Immature natural killer cell (primary cell): ENCODE measurements around the gene IRF3. TPM values are rescaled to one million over a fixed set of nuclear protein-coding genes. Genes with fewer than 3 reads are reported as not detected.

Source experiments
- DNase-seq, 3 donors: peaks; one replicate each; pipeline ENCODE4 v3.0.0; 2022; ENCODE audit warnings: mixed read lengths in 1 of 3
- H3K27ac Mint-ChIP-seq, 6 donors: one replicate each; pipeline ENCODE4 v1.8.0; 2020; ENCODE audit warnings: mixed read lengths in 6 of 6, mild to moderate bottlenecking in 5 of 6, inconsistent platforms in 4 of 6, moderate library complexity in 3 of 6
- H3K27me3 Mint-ChIP-seq, 3 donors: one replicate each; pipeline ENCODE4 v1.8.0; 2020 to 2021; ENCODE audit warnings: low read depth in 3 of 3, mild to moderate bottlenecking in 3 of 3, mixed read lengths in 3 of 3, moderate library complexity in 3 of 3, inconsistent platforms in 1 of 3
- H3K36me3 Mint-ChIP-seq, 3 donors: one replicate each; pipeline ENCODE4 v1.8.0; 2020; ENCODE audit warnings: mixed read lengths in 3 of 3, inconsistent platforms in 2 of 3, mild to moderate bottlenecking in 2 of 3
- H3K4me1 Mint-ChIP-seq, 2 donors: one replicate each; pipeline ENCODE4 v1.8.0; 2020; ENCODE audit warnings: inconsistent platforms in 2 of 2, mild to moderate bottlenecking in 2 of 2, mixed read lengths in 2 of 2, moderate library complexity in 1 of 2
- H3K4me3 Mint-ChIP-seq, 5 donors: one replicate each; pipeline ENCODE4 v1.8.0; 2020; ENCODE audit warnings: mild to moderate bottlenecking in 5 of 5, mixed read lengths in 5 of 5, inconsistent platforms in 3 of 5, moderate library complexity in 3 of 5
- H3K9me3 Mint-ChIP-seq, 6 donors: one replicate each; pipeline ENCODE4 v1.8.0; 2020; ENCODE audit warnings: mild to moderate bottlenecking in 6 of 6, mixed read lengths in 6 of 6, inconsistent platforms in 4 of 6, moderate library complexity in 3 of 6
- polyA plus RNA-seq, 3 donors: library from polyadenylated mRNA; unstranded; fragments of 300-500 nt; fragmentation: Illumina TruSeq; gene quantifications; one replicate each; pipeline ENCODE4 v1.2.3, GENCODE V29; 2021

IRF3 gene
- polyA plus RNA-seq, 3 donors from 2014 or later: 63.8 to 82.0 (median 78.9) TPM

DNA sequence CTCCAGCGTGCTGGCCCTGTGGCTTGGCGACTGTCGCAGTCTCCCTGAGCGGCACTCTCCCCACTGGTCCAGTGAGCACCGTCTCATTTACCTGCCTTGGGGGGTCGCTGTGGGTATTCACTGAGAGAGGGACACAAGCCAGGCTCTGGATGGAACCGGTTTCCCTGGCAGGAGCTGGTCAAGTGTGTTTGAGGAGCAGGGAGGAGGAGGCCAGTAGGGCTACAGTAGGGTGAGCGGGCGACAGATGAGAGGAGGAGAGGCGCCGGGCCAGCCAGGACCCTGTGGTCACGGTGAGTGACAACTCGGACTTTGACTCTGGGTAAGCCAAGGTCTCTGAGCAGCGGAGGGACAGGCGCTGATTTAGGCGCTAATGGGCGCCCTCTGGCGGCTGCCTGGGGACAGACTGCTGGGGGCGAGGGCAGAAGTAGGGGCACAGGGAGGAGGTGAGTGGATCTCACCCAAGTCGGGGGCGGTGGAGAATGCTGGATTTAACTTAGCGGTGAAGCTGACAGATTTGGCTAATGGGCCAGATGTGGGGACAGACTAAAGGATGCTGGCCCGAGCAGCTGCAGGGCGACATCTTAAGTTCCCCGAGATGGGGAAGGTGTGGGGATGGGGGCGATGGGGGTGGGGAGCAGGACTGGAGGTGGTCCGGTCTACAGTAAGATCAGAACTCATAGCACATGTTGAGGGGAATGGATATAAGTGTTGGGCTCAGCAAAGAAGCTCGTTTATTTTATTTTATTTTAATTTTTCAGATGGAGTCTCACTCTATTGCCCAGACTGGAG is 6.7 kb upstream of the IRF3 start:
- Mint-ChIP-seq H3K27ac (peak overlapping the region in 2 of 6 donors; percentile 49 to 61), H3K36me3 (peaks cover 0 to 5% (median 3%) of the 10 kb centered on the region in 3 donors), H3K9me3 (no peaks in the 10 kb centered on the region), H3K27me3 (peaks cover 8 to 14% (median 11%) of the 10 kb centered on the region in 3 donors), H3K4me3 (no peak overlapping the region), H3K4me1 (peaks cover 20 to 22% of the 10 kb centered on the region in 2 donors)
- peak; percentile 69 to 74 (median 69) for DNase-seq

- Mint-ChIP-seq H3K4me1 (peaks cover 30 to 37% of the 10 kb centered on the region in 2 donors), H3K4me3 (no peak overlapping the region), H3K27me3 (peaks cover 5 to 13% (median 5%) of the 10 kb centered on the region in 3 donors), H3K9me3 (no peaks in the 10 kb centered on the region), H3K36me3 (peaks cover 0 to 5% (median 3%) of the 10 kb centered on the region in 3 donors), H3K27ac (no peak overlapping the region)
- DNase-seq: no peak
Measured at GRCh38 chr19:49669516-49669915, 3.9 kb upstream of the IRF3 start.

DNA sequence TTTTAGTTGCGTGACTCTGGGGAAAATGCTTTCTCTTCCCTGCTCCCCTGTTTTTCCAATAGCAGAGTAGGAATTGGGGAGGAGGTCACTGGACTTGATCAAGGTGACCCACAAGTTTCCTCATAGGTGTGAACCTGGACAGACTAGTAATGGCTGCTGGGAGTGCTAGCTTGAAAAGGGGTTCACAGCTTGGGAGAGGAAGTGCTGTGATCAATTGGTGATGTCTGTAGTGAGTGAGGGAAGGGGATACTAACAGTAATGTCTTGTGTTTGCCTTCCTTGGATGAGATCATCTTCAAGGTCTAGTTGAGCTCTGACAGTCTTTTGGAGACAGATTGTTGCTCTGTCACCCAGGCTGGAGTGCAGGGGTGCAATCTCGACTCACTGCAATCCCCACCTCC is 1.8 kb upstream of the IRF3 start:
- Mint-ChIP-seq H3K4me1 (peaks cover 49 to 51% of the 10 kb centered on the region in 2 donors), H3K27me3 (peaks cover 7 to 15% (median 11%) of the 10 kb centered on the region in 3 donors), H3K4me3 (peak overlapping the region; percentile 96 to 99 (median 97)), H3K9me3 (no peaks in the 10 kb centered on the region), H3K36me3 (peaks cover 0 to 5% (median 3%) of the 10 kb centered on the region in 3 donors), H3K27ac (peak overlapping the region in 5 of 6 donors; percentile 25 to 93 (median 61))
- DNase-seq: no peak

- Mint-ChIP-seq H3K4me3 (peak overlapping the region; percentile 96 to 99 (median 97)), H3K27ac (peak overlapping the region; percentile 93 to 99 (median 96)), H3K27me3 (peaks cover 7 to 12% (median 11%) of the 10 kb centered on the region in 3 donors), H3K4me1 (peaks cover 44 to 45% of the 10 kb centered on the region in 2 donors), H3K36me3 (peaks cover 0 to 5% (median 3%) of the 10 kb centered on the region in 3 donors), H3K9me3 (no peaks in the 10 kb centered on the region)
- DNase-seq: no peak
Measured at GRCh38 chr19:49666120-49666444, 425 bp upstream of the IRF3 start.

DNA sequence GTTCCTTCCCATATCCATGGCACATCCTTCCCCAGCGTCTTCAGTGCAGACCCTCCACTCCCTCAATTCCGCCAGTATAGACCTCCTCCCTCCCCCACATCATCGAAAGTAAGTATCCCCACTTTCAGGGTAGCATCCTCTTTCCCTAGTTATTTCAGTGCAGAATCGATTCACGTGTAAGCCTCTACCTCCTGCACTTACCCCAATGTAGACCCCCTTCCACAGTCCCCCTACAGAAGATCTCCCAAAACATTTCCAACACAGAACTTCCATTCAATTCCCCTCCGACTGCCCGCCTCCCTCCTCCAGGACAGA is 664 bp downstream of the IRF3 start:
- H3K4me3 Mint-ChIP-seq: peak overlapping the region; percentile 96 to 99 (median 97)
- peaks cover 0 to 5% (median 3%) of the 10 kb centered on the region in 3 donors for H3K36me3 Mint-ChIP-seq
- no peaks in the 10 kb centered on the region for H3K9me3 Mint-ChIP-seq
- peaks cover 7 to 12% (median 11%) of the 10 kb centered on the region in 3 donors for H3K27me3 Mint-ChIP-seq
- DNase-seq: peak in 1 of 3 donors; percentile 27
- peak overlapping the region; percentile 93 to 99 (median 96) for H3K27ac Mint-ChIP-seq
- H3K4me1 Mint-ChIP-seq: peaks cover 44 to 50% of the 10 kb centered on the region in 2 donors

- H3K9me3 Mint-ChIP-seq: no peaks in the 10 kb centered on the region
- H3K36me3 Mint-ChIP-seq: peaks cover 0 to under 1% (median 0%) of the 10 kb centered on the region in 3 donors
- peak; percentile 80 to 85 (median 82) for DNase-seq
- peaks cover 44 to 50% of the 10 kb centered on the region in 2 donors for H3K4me1 Mint-ChIP-seq
- H3K4me3 Mint-ChIP-seq: peak overlapping the region; percentile 96 to 99 (median 97)
- peak overlapping the region; percentile 93 to 99 (median 96) for H3K27ac Mint-ChIP-seq
- peaks cover 7 to 12% (median 11%) of the 10 kb centered on the region in 3 donors for H3K27me3 Mint-ChIP-seq
Measured at GRCh38 chr19:49664171-49665035, 1.3 kb downstream of the IRF3 start.

DNA sequence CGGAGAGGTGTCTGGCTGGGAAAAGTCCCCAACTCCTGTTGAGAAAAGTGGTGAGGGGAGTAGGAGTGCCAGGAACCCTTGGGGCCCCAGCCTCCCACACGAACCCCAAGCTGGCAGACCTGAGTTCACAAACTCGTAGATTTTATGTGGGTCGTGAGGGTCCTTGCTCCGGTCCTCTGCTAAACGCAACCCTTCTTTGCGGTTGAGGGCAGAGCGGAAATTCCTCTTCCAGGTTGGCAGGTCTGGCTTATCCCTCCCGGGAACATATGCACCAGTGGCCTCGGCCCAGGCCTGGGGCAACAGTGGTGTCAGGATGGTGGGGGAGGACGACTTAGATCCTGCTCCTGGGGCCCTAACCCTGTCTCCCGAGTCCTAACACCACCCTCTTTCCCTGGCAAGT is 2.4 kb downstream of the IRF3 start:
- no peak for DNase-seq
- H3K9me3 Mint-ChIP-seq: no peaks in the 10 kb centered on the region
- peaks cover 44 to 50% of the 10 kb centered on the region in 2 donors for H3K4me1 Mint-ChIP-seq

DNA sequence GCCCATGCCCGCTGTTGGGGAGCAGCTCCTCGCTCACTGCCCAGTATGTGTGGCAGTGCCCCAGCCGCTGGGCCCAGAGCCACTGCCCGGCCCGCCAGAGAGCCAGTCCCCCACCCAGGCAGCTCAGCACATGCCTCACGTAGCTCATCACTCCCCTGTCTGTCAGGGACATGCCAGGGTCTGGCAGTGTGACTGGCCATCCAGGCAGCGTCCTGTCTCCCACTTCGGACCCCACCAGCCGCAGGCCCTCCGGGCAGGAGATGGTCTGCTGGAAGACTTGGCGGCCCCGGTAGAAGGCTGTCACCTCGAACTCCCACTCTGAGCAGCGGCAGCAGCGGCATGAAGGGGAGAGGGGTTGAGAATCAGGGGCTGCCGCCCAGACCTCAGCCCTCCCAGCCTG is 3.6 kb downstream of the IRF3 start:
- Mint-ChIP-seq H3K4me1 (peaks cover 37 to 44% of the 10 kb centered on the region in 2 donors), H3K27ac (peak overlapping the region in 1 of 6 donors; percentile 39), H3K4me3 (peak overlapping the region in 1 of 5 donors; percentile 18)

More for the DNA sequence above, 2.4 kb downstream of the IRF3 start:
- no peaks in the 10 kb centered on the region for H3K36me3 Mint-ChIP-seq
- peak overlapping the region; percentile 96 to 99 (median 97) for H3K4me3 Mint-ChIP-seq
- peaks cover 7 to 12% (median 11%) of the 10 kb centered on the region in 3 donors for H3K27me3 Mint-ChIP-seq
- H3K27ac Mint-ChIP-seq: peak overlapping the region; percentile 93 to 99 (median 96)

GRCh38 chr19:49660338-49660961 is 5.2 kb downstream of the IRF3 start:
- peak overlapping the region in 5 of 6 donors; percentile 15 to 57 (median 21) for H3K27ac Mint-ChIP-seq
- no peaks in the 10 kb centered on the region for H3K9me3 Mint-ChIP-seq
- H3K4me1 Mint-ChIP-seq: peaks cover 34 to 35% of the 10 kb centered on the region in 2 donors
- H3K36me3 Mint-ChIP-seq: peaks cover 0 to 4% (median 0%) of the 10 kb centered on the region in 3 donors
- no peak for DNase-seq
- H3K27me3 Mint-ChIP-seq: peaks cover 8 to 13% (median 10%) of the 10 kb centered on the region in 3 donors
- H3K4me3 Mint-ChIP-seq: no peak overlapping the region

More for the DNA sequence above, 3.6 kb downstream of the IRF3 start:
- H3K36me3 Mint-ChIP-seq: peaks cover 0 to 4% (median 0%) of the 10 kb centered on the region in 3 donors
- H3K9me3 Mint-ChIP-seq: no peaks in the 10 kb centered on the region
- no peak for DNase-seq
- H3K27me3 Mint-ChIP-seq: peaks cover 7 to 14% (median 12%) of the 10 kb centered on the region in 3 donors

GRCh38 chr19:49658566-49659442 is 6.9 kb downstream of the IRF3 start:
- Mint-ChIP-seq H3K4me3 (no peak overlapping the region), H3K27ac (peak overlapping the region in 2 of 6 donors; percentile 46 to 53), H3K27me3 (peaks cover 4 to 10% (median 4%) of the 10 kb centered on the region in 3 donors), H3K9me3 (no peaks in the 10 kb centered on the region), H3K36me3 (peaks cover 4 to 11% (median 6%) of the 10 kb centered on the region in 3 donors), H3K4me1 (peaks cover 25 to 32% of the 10 kb centered on the region in 2 donors)
- DNase-seq: no peak

DNA sequence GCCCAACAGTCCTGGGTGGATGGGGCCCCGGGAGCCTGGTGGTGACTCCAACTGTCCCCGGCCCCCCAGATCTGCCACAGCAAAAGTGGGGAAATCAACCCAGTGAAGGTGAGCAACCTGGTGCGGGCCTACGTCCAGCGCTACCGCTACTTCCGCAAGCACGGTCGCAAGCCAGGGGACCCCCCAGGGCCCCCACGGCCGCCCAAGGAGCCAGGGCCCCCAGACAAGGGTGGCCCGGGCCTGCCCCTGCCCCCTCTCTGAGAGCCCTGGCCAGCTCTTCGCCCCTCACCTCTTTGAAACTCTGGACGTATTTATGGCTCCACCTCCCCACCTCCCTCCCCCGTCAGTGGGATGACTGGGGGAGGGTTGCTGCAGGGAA is 7.5 kb downstream of the IRF3 start:
- Mint-ChIP-seq H3K27ac (peak overlapping the region in 1 of 6 donors; percentile 46), H3K9me3 (no peaks in the 10 kb centered on the region), H3K4me1 (peaks cover 19 to 27% of the 10 kb centered on the region in 2 donors), H3K36me3 (peaks cover 4 to 11% (median 6%) of the 10 kb centered on the region in 3 donors), H3K27me3 (peaks cover 3 to 7% (median 4%) of the 10 kb centered on the region in 3 donors), H3K4me3 (no peak overlapping the region)
- no peak for DNase-seq

DNA sequence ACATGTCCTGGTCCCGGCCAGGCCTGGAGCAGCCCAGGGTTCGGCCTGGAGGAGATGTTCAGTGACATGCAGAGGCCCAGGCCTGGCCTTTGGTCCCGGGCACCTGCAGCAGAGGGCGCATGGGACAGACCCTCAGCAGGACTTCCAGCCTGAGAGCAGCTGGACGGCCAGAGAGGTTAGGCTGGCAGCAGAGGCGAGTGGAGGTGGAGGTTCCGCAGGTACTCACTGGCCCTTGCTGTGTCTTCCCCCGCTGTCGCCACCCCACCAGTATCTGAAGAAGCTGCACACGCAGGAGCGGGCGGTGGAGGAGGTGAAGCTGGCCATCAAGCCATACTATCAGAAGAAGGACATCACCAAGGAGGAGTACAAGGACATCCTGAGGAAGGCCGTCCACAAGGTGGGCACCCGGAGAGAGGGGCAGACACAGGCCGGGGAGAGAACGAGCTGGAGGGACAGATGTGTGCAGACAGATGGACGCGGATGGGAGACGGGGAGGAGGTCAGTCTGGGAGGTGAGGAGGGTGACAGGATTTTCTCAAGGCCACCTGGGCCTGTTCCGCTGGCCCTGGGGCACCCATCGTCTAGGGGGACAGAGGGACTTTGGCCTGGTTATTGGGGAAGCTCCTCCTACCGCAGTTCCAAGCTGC is 8.0 kb downstream of the IRF3 start:
- peaks cover 18 to 22% of the 10 kb centered on the region in 2 donors for H3K4me1 Mint-ChIP-seq
- peaks cover 4 to 11% (median 6%) of the 10 kb centered on the region in 3 donors for H3K36me3 Mint-ChIP-seq
- H3K4me3 Mint-ChIP-seq: no peak overlapping the region
- no peak for DNase-seq
- H3K27ac Mint-ChIP-seq: peak overlapping the region in 2 of 6 donors; percentile 46 to 67
- H3K27me3 Mint-ChIP-seq: peaks cover 3 to 7% (median 5%) of the 10 kb centered on the region in 3 donors
- H3K9me3 Mint-ChIP-seq: no peaks in the 10 kb centered on the region
